Fibroblast of mammary gland (primary cell): Measurements from ENCODE around the gene UTRN.
A peak's percentile ranks its signal among the peaks of the same experiment; 100 is the strongest.

Source experiments
- DNase-seq: peaks from one replicate; pipeline ENCODE4 v3.0.0-alpha.2; 2010; ENCODE audit warnings: low read depth
- H3K4me3 ChIP-seq: 2 replicates; pipeline ENCODE4 v1.5.1; 2011; ENCODE audit warnings: low read depth, mild to moderate bottlenecking, low read length, moderate library complexity; ENCODE audit not compliant: control insufficient read depth
- CTCF ChIP-seq: conservative IDR thresholded peaks from 2 replicates; pipeline ENCODE4 v1.5.1; 2011; ENCODE audit warnings: low read depth, low read length, inconsistent platforms; ENCODE audit not compliant: control insufficient read depth, insufficient read depth

Gene UTRN

GRCh38 chr6:144307880-144308279 is 22.7 kb downstream of the UTRN start:
- no peak overlapping the region for H3K4me3 ChIP-seq
- no peak for DNase-seq
- no peak for TF ChIP-seq CTCF

- no peak for TF ChIP-seq CTCF
- no peak for DNase-seq
- no peak overlapping the region for H3K4me3 ChIP-seq
Measured at GRCh38 chr6:144310765-144311164, 25.6 kb downstream of the UTRN start.

GRCh38 chr6:144311361-144311760 is 26.2 kb downstream of the UTRN start:
- H3K4me3 ChIP-seq, result no peak overlapping the region
- no peak for TF ChIP-seq CTCF
- no peak for DNase-seq

GRCh38 chr6:144314003-144314485 is 28.9 kb downstream of the UTRN start:
- TF ChIP-seq CTCF, result no peak
- DNase-seq, result peak; percentile 78
- H3K4me3 ChIP-seq, result no peak overlapping the region

- TF ChIP-seq CTCF, result no peak
- H3K4me3 ChIP-seq, result no peak overlapping the region
- no peak for DNase-seq
Measured at GRCh38 chr6:144314562-144314961, 29.4 kb downstream of the UTRN start.

GRCh38 chr6:144315226-144315980 is 30.3 kb downstream of the UTRN start:
- DNase-seq, result no peak
- no peak overlapping the region for H3K4me3 ChIP-seq
- TF ChIP-seq CTCF, result no peak
